HG02763 (cell line): ENCODE data around the gene SCARF2.
"Not testable (repeated sequence)": the region's sequence is repeated elsewhere in the genome, so short reads cannot be mapped to it uniquely, and the experiment has no call there.

ENCODE experiments used
- ATAC-seq: cut with Tn5 transposase; IDR thresholded peaks from one replicate; pipeline ENCODE4 v1.9.1; 2021; ENCODE audit warnings: mild to moderate bottlenecking, moderate library complexity; ENCODE audit not compliant: unreplicated experiment

SCARF2 gene

GRCh38 chr22:20463324-20464095 lies 25.9 kb upstream of the SCARF2 start:
- no peak for ATAC-seq

- no peak for ATAC-seq
Measured at GRCh38 chr22:20459862-20460261, 22.2 kb upstream of the SCARF2 start.

GRCh38 chr22:20459152-20459542 lies 21.5 kb upstream of the SCARF2 start:
- no peak for ATAC-seq

- ATAC-seq: no peak
Measured at GRCh38 chr22:20458530-20459151, 21.0 kb upstream of the SCARF2 start.

GRCh38 chr22:20457506-20458240 lies 20.0 kb upstream of the SCARF2 start:
- ATAC-seq: no peak

GRCh38 chr22:20456722-20457076 lies 19.1 kb upstream of the SCARF2 start:
- no peak for ATAC-seq

- ATAC-seq: no peak
Measured at GRCh38 chr22:20456064-20456721, 18.6 kb upstream of the SCARF2 start.

GRCh38 chr22:20455709-20456063 lies 18.1 kb upstream of the SCARF2 start:
- no peak for ATAC-seq

- no peak for ATAC-seq
Measured at GRCh38 chr22:20453222-20453621, 15.6 kb upstream of the SCARF2 start.

GRCh38 chr22:20451920-20452319 lies 14.3 kb upstream of the SCARF2 start:
- no peak for ATAC-seq

GRCh38 chr22:20451129-20451778 lies 13.6 kb upstream of the SCARF2 start:
- not testable (repeated sequence) for ATAC-seq

GRCh38 chr22:20450551-20450906 lies 12.9 kb upstream of the SCARF2 start:
- no peak for ATAC-seq

- no peak for ATAC-seq
Measured at GRCh38 chr22:20449819-20450550, 12.4 kb upstream of the SCARF2 start.

- ATAC-seq: no peak
Measured at GRCh38 chr22:20448630-20449029, 11.0 kb upstream of the SCARF2 start.

- ATAC-seq: no peak
Measured at GRCh38 chr22:20446383-20446970, 8.9 kb upstream of the SCARF2 start.

GRCh38 chr22:20444325-20444724 lies 6.7 kb upstream of the SCARF2 start:
- ATAC-seq: no peak

GRCh38 chr22:20442485-20443284 lies 5.1 kb upstream of the SCARF2 start:
- ATAC-seq: no peak

- no peak for ATAC-seq
Measured at GRCh38 chr22:20441631-20442484, 4.2 kb upstream of the SCARF2 start.
